Urothelium cell line (cell line): ENCODE data around the gene ALKBH5.

Experiments
- DNase-seq: peaks from one replicate; pipeline ENCODE4 v3.0.0; 2011; ENCODE audit warnings: low spot score, mixed read lengths
- FAIRE-seq: peaks from 2 replicates; lab custom pipeline; 2011; peaks lifted over from hg19 to GRCh38; lab: Jason Lieb, UNC

Gene ALKBH5

GRCh38 chr17:18184143-18185031 is 759 bp downstream of the ALKBH5 start:
- peak; percentile 17 for DNase-seq
- FAIRE-seq = no peak

- FAIRE-seq = no peak
- DNase-seq = peak; percentile 17
Observed at GRCh38 chr17:18185391-18185790, 1.8 kb downstream of the ALKBH5 start.

GRCh38 chr17:18185832-18186626 is 2.4 kb downstream of the ALKBH5 start:
- no peak for FAIRE-seq

GRCh38 chr17:18186627-18186982 is 3.0 kb downstream of the ALKBH5 start:
- no peak for DNase-seq
- no peak for FAIRE-seq

More at GRCh38 chr17:18185832-18186626, 2.4 kb downstream of the ALKBH5 start:
- DNase-seq = no peak

- DNase-seq (no peak), FAIRE-seq (no peak)
Observed at GRCh38 chr17:18187226-18187625, 3.6 kb downstream of the ALKBH5 start.

- no peak for DNase-seq
Observed at GRCh38 chr17:18187821-18188761, 4.5 kb downstream of the ALKBH5 start.

GRCh38 chr17:18190628-18191235 is 7.1 kb downstream of the ALKBH5 start:
- FAIRE-seq (no peak), DNase-seq (no peak)

More at GRCh38 chr17:18187821-18188761, 4.5 kb downstream of the ALKBH5 start:
- FAIRE-seq = no peak

- DNase-seq = no peak
- no peak for FAIRE-seq
Observed at GRCh38 chr17:18191236-18191667, 7.6 kb downstream of the ALKBH5 start.

- DNase-seq (no peak), FAIRE-seq (no peak)
Observed at GRCh38 chr17:18191967-18192366, 8.3 kb downstream of the ALKBH5 start.

GRCh38 chr17:18194394-18194793 is 10.8 kb downstream of the ALKBH5 start:
- no peak for DNase-seq
- FAIRE-seq = no peak

- FAIRE-seq (no peak), DNase-seq (no peak)
Observed at GRCh38 chr17:18194804-18195203, 11.2 kb downstream of the ALKBH5 start.

- no peak for DNase-seq
- no peak for FAIRE-seq
Observed at GRCh38 chr17:18195246-18195645, 11.6 kb downstream of the ALKBH5 start.

GRCh38 chr17:18197535-18198194 is 14.0 kb downstream of the ALKBH5 start:
- FAIRE-seq (no peak), DNase-seq (no peak)

- FAIRE-seq = no peak
- no peak for DNase-seq
Observed at GRCh38 chr17:18198530-18198929, 14.9 kb downstream of the ALKBH5 start.

- DNase-seq = no peak
- no peak for FAIRE-seq
Observed at GRCh38 chr17:18201108-18201507, 17.5 kb downstream of the ALKBH5 start.

- DNase-seq (no peak), FAIRE-seq (no peak)
Observed at GRCh38 chr17:18203308-18203707, 19.7 kb downstream of the ALKBH5 start.

- FAIRE-seq (no peak), DNase-seq (no peak)
Observed at GRCh38 chr17:18205861-18206260, 22.2 kb downstream of the ALKBH5 start.

- DNase-seq = no peak
- no peak for FAIRE-seq
Observed at GRCh38 chr17:18206962-18207361, 23.3 kb downstream of the ALKBH5 start.

- no peak for DNase-seq
- no peak for FAIRE-seq
Observed at GRCh38 chr17:18208092-18208491, 24.5 kb downstream of the ALKBH5 start.
